Smooth muscle cell of the brain vasculature (primary cell): ENCODE measurements around the gene HELQ.
"Not testable (repeated sequence)": the region's sequence is repeated elsewhere in the genome, so short reads cannot be mapped to it uniquely, and the experiment has no call there.

Source experiments
- DNase-seq: peaks from one replicate; pipeline ENCODE4 v3.0.0-alpha.2; 2012; ENCODE audit warnings: low read depth, low spot score

The HELQ gene, protein sequence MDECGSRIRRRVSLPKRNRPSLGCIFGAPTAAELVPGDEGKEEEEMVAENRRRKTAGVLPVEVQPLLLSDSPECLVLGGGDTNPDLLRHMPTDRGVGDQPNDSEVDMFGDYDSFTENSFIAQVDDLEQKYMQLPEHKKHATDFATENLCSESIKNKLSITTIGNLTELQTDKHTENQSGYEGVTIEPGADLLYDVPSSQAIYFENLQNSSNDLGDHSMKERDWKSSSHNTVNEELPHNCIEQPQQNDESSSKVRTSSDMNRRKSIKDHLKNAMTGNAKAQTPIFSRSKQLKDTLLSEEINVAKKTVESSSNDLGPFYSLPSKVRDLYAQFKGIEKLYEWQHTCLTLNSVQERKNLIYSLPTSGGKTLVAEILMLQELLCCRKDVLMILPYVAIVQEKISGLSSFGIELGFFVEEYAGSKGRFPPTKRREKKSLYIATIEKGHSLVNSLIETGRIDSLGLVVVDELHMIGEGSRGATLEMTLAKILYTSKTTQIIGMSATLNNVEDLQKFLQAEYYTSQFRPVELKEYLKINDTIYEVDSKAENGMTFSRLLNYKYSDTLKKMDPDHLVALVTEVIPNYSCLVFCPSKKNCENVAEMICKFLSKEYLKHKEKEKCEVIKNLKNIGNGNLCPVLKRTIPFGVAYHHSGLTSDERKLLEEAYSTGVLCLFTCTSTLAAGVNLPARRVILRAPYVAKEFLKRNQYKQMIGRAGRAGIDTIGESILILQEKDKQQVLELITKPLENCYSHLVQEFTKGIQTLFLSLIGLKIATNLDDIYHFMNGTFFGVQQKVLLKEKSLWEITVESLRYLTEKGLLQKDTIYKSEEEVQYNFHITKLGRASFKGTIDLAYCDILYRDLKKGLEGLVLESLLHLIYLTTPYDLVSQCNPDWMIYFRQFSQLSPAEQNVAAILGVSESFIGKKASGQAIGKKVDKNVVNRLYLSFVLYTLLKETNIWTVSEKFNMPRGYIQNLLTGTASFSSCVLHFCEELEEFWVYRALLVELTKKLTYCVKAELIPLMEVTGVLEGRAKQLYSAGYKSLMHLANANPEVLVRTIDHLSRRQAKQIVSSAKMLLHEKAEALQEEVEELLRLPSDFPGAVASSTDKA

DNA sequence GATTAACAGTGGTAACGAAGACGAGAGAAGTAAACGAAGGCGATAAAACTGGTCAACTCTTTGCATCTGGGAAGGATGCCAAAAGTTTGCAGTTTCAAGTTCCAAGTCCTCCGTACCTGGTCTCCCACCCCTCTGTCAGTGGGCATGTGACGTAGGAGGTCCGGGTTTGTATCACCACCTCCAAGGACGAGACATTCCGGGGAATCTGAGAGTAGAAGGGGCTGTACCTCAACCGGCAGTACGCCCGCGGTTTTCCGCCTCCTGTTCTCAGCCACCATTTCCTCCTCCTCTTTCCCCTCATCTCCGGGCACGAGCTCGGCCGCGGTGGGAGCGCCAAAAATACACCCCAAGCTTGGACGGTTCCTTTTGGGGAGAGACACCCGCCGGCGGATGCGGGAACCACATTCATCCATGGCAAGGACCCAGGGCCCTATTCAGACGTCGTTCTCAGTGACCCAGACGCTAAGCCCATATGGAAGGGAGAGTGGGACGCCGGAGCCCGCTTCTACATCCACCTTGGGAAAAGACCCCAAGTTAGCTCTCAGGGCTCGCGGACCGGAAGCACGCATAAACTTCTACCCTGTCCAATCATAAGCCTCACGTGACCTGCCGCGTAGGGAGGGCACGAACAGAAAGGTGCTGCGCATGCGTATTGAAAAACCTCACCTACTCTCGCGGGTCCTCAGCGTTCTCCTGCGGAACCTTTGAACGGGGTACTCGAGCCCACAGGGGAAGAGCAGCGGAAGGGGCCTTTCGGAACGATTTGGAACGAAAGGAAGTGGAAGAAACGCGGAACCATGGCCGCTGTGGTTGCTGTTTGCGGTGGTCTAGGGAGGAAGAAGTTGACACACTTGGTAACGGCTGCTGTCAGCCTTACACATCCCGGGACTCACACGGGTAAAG, at the start of gene HELQ, which contains the start of gene MRPS18C:
Gene HELQ (minus strand): TSS at position 543 of the 903 bp plus-strand sequence. CDS start 130 bp downstream, at position 413.
Gene MRPS18C (plus strand): TSS at position 778 of the 903 bp plus-strand sequence. CDS start 20 bp downstream, at position 798.
- peak; percentile 97 for DNase-seq

DNA sequence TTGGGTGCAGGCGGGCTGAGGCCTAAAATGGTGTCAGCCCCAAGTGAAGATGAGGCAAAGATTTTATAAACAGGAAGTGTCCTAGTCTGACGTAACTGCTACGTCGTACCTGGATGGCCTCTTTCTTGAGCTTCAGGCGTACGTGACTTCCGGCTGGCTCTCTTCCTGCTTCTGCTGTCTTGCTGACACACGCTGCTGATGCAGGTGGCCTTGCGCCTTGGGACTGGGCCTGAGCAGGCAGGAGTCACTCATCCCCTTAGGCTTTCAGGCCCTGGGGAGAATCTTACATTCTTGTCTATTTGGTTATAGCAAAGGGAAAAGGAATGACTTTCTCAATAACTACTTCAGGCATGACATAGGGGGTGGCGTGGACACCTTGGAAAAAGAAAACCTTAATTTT, 49.4 kb upstream of the HELQ start:
- no peak for DNase-seq

DNA sequence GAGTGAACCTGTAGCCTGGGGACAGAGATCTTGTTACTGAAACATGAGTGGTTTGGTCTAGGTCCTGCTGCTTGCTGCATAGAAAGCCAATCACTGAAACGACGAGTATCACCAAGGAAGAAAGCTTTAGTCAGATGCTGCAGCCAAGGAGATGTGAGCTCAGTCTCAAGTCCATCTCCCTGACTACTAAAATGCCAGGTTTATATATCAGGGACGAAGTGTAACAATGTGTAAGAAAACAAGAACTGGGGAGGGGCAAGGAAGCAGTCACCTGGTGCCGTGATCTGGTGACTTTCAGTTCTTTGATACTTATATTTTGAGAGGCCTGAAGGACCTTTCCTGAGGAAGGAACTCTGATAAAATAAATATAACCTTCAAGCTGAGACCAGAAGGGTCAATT, 48.9 kb upstream of the HELQ start:
- no peak for DNase-seq

DNA sequence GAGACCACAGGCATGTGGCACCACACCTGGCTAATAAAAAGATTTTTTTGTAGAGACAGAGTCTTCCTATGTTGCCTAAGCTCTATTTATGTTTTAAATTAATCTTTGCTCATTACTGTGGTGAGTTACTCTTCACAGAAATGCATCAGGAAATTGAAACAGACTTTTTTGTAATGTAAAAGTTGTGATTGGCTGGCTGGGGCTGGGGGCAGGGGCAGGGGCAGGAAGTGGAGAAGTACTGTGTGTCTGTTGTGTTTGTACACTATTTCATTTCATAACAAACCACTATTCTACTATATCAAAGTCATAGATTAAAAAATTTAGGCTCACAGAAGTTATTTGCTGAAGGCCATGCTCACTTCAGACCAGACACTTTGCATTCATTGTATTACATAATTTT, 48.4 kb upstream of the HELQ start:
- no peak for DNase-seq

DNA sequence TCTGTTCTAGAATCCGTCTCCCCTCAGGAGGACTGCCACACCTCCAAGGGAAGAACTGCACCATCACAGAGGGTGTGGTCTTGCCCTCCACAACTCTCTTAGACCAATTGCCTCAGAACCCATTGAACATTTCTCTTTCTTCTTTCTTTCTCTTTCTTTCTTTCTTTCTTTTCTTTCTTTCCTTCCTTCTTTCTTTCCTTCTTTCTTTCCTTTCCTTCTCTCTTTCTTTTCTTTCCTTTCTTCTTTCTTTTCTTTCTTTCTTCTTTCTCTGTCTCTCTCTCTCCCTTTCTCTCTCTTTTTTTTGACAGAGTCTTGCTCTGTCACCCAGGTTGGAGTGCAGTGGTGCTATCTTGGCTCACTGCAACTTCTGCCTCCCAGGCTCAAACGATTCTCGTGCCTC, 46.0 kb upstream of the HELQ start:
- DNase-seq: not testable (repeated sequence)

DNA sequence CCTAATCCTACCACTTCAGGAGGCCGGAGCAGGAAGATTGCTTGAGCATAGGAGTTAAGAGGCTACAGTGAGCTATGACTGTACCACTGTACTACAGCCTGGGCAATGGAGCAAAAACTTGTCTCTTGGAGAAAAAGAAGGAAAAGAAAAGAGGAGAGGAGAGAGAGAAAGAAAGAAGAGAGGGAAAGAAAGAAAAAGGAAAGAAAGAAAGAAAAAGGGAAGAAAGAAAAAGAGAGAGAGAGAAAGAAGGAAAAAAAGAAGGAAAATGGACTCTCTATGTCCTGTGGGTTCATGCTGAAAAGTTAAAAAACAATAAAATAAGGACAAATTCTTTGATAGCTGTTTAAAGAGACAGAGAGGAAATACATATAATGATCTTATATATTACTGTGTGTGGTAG, 42.6 kb upstream of the HELQ start:
- no peak for DNase-seq

DNA sequence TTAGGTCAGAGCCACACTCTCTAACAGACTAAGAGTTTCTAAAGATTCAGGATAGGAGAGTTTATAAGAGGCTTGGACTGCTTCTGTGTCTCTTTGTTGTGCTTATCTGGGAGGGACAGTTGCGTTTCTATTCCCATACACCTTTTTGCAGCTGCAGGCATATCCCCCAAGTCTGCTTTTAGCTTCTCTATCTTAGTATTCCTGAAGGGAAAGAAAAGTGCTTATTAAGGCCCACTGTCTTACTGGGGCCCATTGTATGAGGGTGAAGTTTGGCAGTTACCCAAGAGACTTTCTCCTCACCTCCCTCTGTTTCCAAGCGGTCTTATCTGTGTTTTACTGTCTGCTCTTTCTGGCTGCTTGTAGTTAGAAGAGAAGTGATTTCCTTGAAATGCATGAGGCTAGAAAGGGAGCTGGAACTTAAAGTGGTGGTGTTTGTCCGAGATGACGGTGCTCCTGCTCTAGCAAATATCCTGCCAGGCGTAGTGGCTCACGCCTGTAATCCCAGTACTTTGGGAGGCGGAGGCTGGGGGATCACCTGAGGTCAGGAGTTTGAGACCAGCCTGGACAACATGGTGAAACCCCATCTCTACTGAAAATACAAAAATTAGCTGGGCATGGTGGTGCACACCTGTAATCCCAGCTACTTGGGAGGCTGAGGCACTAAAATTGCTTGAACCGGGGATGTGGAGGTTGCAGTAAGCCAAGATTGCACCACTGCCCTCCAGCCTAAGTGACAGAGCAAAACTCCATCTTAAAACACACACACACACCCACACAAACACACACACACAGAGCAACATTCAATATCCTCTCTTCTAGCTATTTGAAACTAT, 40.7 kb upstream of the HELQ start:
- not testable (repeated sequence) for DNase-seq

DNA sequence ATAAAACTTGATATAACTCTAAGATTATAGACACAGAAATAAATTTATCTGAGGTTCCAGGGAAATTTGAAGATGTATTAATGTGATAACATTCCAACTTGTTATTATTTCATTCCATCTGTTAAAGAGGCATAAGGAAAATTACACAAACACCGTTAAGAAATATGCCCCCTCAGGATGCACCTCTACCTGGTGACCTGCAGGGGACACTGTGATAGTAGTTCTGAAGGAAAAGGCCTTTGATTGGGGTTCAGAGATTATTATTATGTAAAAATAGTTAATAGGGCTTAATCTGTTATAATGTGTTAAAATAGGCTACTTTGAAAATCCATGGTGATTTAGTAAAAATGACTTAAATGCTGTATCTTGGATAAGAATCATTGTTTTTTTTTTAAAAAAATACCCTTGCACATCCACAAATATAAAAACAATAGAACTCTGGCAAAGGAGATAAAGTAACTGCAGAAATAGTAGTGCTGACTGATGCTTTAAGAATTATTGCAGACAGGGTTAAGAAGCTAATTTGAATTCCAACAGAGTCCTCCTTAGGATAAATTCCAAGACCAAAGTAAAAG, 35.3 kb upstream of the HELQ start:
- DNase-seq: no peak

DNA sequence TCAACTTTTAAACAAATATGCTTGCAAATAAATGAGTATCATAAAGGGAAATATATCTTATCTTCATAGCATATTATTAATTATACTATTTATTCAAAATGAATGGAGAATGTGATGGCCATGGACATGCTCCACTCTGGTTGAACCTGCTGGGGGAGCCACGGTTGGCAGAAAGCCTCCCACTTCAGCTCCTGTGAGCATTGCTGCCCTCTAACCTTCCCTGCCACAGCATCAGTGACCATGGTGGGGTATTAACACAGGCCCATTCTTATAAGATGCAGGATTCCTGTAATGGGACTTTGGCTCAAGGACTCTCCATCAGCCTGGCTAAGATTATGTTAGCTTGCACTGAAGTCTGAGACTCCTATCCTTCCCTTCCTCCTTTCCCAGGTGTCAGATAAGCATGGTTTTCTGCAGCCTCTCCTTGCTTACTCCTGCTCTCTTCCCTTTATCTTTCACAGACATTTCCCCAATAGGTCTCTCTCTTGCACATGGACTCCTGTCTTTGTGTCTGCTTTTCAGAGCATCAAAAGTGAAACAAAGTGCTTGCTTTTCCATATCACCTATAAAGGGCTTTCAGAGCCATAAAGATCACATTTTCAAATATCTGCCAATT, 34.2 kb upstream of the HELQ start:
- no peak for DNase-seq

DNA sequence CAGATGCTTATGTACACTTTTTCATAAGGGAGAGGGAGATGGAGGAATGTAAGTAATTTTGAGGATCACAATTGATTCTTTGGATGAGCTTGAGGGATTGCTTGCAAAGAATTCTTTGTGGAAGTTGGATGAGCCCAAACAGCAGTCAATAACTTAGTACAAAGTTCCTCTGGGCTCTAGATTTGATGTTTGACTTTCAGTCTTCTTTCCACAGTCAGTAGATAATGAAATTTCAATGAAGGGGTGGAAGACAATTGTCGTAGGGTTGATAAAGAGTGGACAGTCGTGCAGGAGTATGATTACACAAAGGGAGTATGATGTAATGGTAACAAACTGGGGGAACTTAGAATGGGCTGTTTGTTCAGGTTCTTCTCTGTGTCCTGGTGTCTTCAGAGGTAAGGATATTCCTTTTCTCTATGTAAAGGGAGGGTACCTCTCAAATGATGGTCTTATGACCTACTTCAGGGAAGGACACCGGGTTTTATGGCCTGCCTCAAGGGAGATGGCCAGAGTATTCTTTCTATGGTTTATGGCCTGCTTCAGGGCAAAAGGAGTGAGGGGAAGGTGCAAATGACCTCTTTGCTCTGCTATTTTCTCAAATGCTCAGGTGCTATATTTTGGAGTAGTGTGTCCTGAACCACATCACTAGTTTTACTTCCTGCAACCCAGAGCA, 31.0 kb upstream of the HELQ start:
- no peak for DNase-seq

DNA sequence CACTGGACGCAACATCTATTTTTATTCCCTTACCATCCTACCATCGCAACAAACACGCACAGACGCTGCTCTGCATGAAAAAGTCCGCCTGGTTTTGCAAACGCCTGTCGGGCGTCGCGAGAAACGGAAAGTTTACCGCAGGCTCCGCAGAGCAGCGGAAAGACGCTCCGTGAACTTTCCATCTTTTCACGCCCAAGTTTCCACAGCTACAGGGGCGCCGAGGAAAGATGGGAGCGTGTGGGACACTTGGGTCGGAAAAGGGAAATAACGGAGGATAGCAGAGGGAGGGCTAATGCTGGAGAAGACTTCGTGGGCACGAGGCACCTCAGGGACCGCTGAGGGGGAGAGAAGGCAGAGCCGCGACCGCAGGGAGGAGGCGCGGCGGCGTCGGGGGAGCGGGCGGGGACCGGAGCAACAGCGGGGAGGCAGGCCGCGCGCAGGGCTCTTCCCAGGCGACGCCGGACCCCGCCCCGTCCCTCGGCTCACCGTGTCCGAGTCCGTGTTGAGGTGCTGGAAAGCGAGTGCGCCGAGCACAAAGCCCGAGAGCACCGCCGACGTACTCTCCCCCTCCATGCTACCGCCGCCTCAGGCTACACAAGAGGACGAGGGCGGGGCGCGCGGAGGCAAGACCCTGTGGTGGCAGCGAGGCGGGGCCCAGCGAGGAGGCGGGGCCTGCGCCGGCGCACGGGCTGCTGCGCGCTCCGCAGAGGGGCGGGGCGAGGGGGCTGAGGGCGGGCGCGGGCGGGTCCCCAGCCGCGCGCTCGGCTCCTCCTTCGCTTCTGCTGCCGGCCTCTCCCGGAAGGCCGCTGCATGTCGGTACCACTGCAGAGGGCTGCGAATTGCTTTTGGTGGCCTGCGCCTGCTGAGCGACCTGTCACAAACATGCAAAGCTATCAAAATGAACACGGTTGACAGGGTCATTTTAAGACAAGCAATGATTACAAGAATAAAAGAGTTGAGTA, 29.2 kb upstream of the HELQ start, which contains the start of gene ABRAXAS1:
Gene ABRAXAS1 (minus strand): TSS at position 601 of the 962 bp plus-strand sequence. CDS start 28 bp downstream, at position 573.
- peak; percentile 82 for DNase-seq

DNA sequence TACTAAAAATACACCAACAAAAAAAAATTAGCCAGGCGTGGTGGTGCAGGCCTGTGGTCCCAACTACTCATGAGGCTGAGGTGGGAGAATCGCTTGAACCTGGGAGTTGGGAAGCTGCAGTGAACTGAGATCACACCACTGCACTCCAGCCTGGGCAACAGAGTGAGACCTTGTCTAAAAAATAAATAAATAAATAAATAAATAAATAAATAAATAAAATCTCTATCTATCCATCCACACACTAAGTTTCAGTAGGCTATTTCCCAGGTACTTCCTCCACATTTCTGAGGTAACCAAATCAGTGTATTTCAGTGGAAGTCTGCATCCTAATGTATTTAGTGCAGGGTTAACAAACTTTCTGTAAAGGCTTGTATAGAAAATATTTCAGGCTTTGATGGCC, 18.3 kb upstream of the HELQ start:
- DNase-seq: no peak

DNA sequence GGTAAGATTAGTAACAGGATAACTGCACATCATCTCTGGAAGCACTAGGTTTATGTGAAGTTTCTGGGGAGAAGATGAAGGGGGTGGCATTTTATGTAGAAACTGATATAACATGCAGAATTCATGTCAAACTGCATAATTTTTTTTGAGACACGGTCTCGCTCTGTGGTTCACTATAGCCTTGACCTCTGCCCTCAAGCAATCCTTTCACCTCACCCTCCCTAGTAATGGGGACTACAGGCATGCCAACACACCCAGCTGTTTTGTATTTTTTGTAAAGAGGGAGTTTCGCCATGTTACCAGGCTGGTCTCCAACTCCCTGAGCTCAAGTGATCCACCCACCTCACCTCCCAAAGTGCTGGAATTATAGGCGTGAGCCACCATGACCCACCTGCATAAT, 17.8 kb upstream of the HELQ start:
- no peak for DNase-seq

DNA sequence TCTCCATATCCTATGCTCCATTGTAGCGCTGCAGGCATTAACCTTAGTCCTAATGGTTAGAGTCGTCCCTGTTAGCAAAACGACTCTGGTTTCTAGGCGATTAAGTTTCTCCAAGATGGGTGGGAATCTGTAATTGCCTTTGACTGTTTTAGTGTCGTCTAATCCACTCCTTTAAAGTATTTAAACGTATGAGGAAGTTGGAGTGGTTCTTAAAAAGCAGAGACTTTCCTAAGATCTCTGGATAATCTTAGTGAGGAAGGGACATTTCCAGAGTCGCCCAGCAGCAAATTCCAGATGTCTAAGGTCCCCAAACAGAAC, 520 bp upstream of the HELQ start:
- DNase-seq: no peak

DNA sequence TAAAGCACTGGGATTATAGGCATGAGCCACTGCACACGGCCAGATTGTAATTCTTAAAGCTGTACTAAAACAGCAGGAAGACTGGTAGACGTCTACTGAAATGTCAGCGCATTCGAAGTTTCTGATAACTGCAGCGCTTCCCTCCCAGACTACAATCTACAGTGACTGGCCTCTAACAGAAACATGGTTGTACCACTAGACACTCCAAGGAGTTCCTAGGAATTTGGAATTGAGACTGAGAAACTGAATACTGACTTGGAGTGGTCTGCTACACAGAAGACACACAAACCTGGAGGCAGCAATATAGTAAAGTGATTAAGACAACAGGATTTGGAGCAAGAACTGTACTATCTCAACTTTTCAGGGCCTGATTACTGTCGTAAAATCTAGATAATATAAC, 937 bp downstream of the HELQ start:
- DNase-seq: no peak

DNA sequence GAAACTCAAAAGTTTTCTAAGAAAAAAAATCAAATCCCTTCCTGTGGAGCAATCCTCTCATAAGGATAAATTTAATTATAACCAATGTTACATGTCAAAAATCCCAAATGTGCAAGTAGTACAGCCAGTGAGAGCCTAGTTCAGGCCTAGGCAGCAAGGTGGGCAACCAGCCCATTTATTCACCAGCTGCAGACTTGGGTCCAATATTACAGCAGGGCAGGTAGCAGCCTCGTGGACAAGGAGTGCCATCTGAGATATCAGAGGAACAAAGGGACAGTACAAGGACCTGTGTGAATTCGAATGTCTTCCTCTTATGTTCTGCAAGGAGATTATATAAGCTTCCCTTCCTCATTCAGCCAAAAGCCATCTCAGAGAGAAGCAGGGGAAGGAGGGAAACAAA, 6.6 kb downstream of the HELQ start:
- no peak for DNase-seq

DNA sequence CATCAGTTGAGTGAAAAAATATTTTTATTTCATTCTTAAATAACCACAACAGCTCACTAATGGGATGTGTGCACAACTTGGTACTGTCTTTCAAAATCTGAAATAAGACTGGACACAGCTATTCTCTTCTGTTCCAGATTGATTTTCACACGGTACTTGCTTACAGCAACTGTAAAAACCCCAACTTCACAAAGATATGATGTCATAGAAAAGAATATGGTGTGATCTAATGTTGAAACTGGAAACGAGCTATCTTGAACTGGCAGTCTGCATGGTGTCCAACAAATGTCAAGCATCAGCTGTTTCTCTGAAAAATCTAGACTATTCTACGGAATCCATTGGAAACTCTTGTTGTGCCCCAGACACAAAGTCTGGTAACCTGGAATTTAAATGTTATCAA, 14.7 kb downstream of the HELQ start:
- no peak for DNase-seq
